HFFc6 (cell line): Measurements from ENCODE around the gene TXNDC15. TPM values are rescaled to one million over a fixed set of nuclear protein-coding genes. Genes with fewer than 3 reads are reported as not detected.

Experiments used
- DNase-seq: peaks from one replicate; pipeline ENCODE4 v3.0.0-alpha.2; 2018
- H3K27ac Mint-ChIP-seq: 2 replicates; pipeline ENCODE4 v1.8.0; 2020; ENCODE audit warnings: mild to moderate bottlenecking, mixed read lengths
- H3K27me3 Mint-ChIP-seq: 2 replicates; pipeline ENCODE4 v1.8.0; 2021; ENCODE audit warnings: mild to moderate bottlenecking, moderate library complexity, mixed read lengths; ENCODE audit not compliant: insufficient read depth
- H3K36me3 Mint-ChIP-seq: 2 replicates; pipeline ENCODE4 v1.8.0; 2021; ENCODE audit warnings: low read depth, mixed read lengths
- H3K4me1 Mint-ChIP-seq: 2 replicates; pipeline ENCODE4 v1.8.0; 2020; ENCODE audit warnings: low read depth, mixed read lengths
- H3K4me3 Mint-ChIP-seq: 2 replicates; pipeline ENCODE4 v1.8.0; 2020; ENCODE audit warnings: mild to moderate bottlenecking, moderate library complexity, mixed read lengths
- H3K9me3 Mint-ChIP-seq: 2 replicates; pipeline ENCODE4 v1.8.0; 2020; ENCODE audit warnings: mild to moderate bottlenecking, mixed read lengths
- CTCF ChIP-seq: fragments of 200-600 bp; sonication (generic); IDR thresholded peaks from 2 replicates; pipeline ENCODE4 v1.5.0; 2021; ENCODE audit warnings: antibody characterized with exemption, mild to moderate bottlenecking
- microRNA-seq: library from miRNA; unstranded; fragments of <30 nt; microRNA quantifications from one replicate; pipeline ENCODE4, GENCODE V29; 2019
- total RNA-seq, 6 experiments: library from RNA; stranded (reverse); fragmentation: NEBNext Ultra II Directional; extraction: Animal tissue kit (Norgen Biotek cat#: 25700); gene quantifications; 2 replicates in 1 of 6; 3 replicates in 5 of 6; pipeline ENCODE4 v1.2.3, GENCODE V29; 2021

The TXNDC15 gene
- total RNA-seq, 6 experiments from 2014 or later = 106 to 127 (median 125) TPM

DNA sequence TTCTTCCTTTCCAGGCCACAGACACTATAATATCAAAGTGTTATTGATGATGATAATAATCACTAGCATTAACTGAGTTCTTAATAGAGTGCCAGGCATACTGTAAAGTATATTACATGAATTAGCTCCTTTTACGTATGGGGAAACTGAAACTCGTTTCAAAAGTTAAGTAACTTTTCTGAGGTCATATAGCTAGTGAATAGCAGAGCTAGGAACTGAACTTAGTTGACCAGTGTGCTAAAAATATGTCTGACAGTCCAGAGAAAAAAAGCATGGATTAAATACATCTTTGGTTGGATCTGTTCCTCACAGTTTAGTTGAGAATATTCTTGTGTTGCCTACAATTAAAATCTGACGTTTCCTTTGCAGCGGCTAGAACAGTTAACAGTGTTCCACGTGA, 75.1 kb downstream of the TXNDC15 start:
- Mint-ChIP-seq H3K27ac (no peak overlapping the region), H3K4me1 (peaks cover 7% of the 10 kb centered on the region), H3K9me3 (peaks cover 3% of the 10 kb centered on the region), H3K27me3 (no peaks in the 10 kb centered on the region; the same call in 1 of the 2 replicates), H3K36me3 (peaks cover 4% of the 10 kb centered on the region), H3K4me3 (no peak overlapping the region)
- no peak for DNase-seq
- TF ChIP-seq CTCF = no peak

Small RNA genes within 50 kb of the gene (microRNA-seq; reads per million reads assigned to microRNA genes)
- not detected for gene MIR4461

Other genes with a start within 250 kb of the TXNDC15 start
- 100 to 1,000 TPM in 4 of 6 experiments, 10 to 100 TPM in 2; 94.0 to 108 (median 103) TPM for gene SAR1B, start 241.5 kb upstream of the TXNDC15 start, total RNA-seq
- 10 to 100 TPM; 37.3 to 45.5 (median 42.2) TPM for gene SEC24A, start 225.6 kb upstream of the TXNDC15 start, total RNA-seq
- gene CAMLG, start 135.8 kb upstream of the TXNDC15 start, total RNA-seq = 10 to 100 TPM; 25.2 to 35.1 (median 26.3) TPM
- gene DDX46, start 115.6 kb upstream of the TXNDC15 start, total RNA-seq = 10 to 100 TPM; 31.2 to 46.4 (median 43.3) TPM
- 10 to 100 TPM; 48.8 to 61.5 (median 57.6) TPM for gene C5orf24, start 28.4 kb upstream of the TXNDC15 start, total RNA-seq
- gene PCBD2, start 30.8 kb downstream of the TXNDC15 start, total RNA-seq = 10 to 100 TPM in 3 of 6 experiments, 1 to 10 TPM in 3; 8.6 to 11.4 (median 10.0) TPM
- gene CATSPER3, start 93.5 kb downstream of the TXNDC15 start, total RNA-seq = under 1 TPM in 3 of 6 experiments, not detected in 3; 0.14 to 0.25 (median 0.19) TPM
- gene PITX1, start 159.9 kb downstream of the TXNDC15 start, total RNA-seq = 10 to 100 TPM; 13.4 to 26.0 (median 14.8) TPM